ENCODE results near the gene ANKDD1B.

ANKDD1B gene

GRCh38 chr5:75640826-75641225 is 29.6 kb downstream of the ANKDD1B start:
- no peaks in the 10 kb centered on the region for H3K4me1 Mint-ChIP-seq
- peaks cover 5% of the 10 kb centered on the region for H3K9me3 Mint-ChIP-seq
- no peak for TF ChIP-seq CTCF (IDR thresholded peaks at IDR 0.05; ENCODE audit: unreplicated experiment in 3 of 3)
- H3K36me3 Mint-ChIP-seq (ENCODE audit: low read depth), result peaks cover 14% of the 10 kb centered on the region
- no peaks in the 10 kb centered on the region for H3K27me3 Mint-ChIP-seq (ENCODE audit: low read depth)
- H3K4me3 Mint-ChIP-seq, result no peak overlapping the region
- H3K27ac Mint-ChIP-seq, result no peak overlapping the region

GRCh38 chr5:75648712-75649111 is 37.5 kb downstream of the ANKDD1B start:
- Mint-ChIP-seq H3K4me3 (no peak overlapping the region), H3K27ac (no peak overlapping the region), H3K4me1 (peaks cover 13% of the 10 kb centered on the region), H3K9me3 (peaks cover 7% of the 10 kb centered on the region), H3K36me3 (ENCODE audit: low read depth) (peaks cover 4% of the 10 kb centered on the region), H3K27me3 (ENCODE audit: low read depth) (no peaks in the 10 kb centered on the region)
- TF ChIP-seq CTCF (IDR thresholded peaks at IDR 0.05; ENCODE audit: unreplicated experiment in 3 of 3), result no peak

DNA sequence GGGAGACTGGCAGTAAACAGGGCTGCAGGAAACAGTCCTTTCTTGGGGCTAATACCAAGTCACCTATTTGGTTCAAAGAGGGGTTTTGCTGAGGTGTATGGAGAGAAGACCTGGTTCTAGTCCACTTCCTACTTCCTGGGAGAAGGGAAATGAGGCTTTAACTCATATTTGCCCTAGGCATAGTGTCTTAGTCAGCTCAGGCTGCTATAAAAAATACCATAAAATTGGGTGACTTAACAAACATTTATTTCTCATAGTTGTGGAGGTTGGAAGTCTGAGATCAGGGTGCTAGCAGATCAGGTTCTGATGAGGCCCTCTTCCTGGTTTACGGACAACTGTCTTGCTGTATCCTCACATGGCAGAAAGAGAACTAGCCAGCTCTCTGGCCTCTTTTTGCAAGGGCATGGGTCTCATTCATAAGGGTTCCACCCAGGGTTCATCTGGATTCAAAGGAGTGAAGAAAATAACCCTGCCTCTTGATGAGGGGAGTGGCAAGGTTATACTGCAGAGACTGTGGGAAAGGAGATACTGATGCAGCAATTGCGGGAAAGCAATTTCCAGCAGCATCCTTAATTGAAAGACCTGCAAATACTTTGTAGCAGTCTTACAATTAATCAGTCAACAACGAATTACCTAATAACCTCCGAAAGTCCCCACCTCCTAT is 40.5 kb downstream of the ANKDD1B start:
- peaks cover 4% of the 10 kb centered on the region for H3K36me3 Mint-ChIP-seq (ENCODE audit: low read depth)
- peak overlapping the region in 1 of 3 experiments; percentile 24 for H3K27ac Mint-ChIP-seq
- peaks cover 39% of the 10 kb centered on the region for H3K4me1 Mint-ChIP-seq
- no peak for TF ChIP-seq CTCF (IDR thresholded peaks at IDR 0.05; ENCODE audit: unreplicated experiment in 3 of 3)
- H3K4me3 Mint-ChIP-seq, result no peak overlapping the region
- peaks cover 7% of the 10 kb centered on the region for H3K9me3 Mint-ChIP-seq
- H3K27me3 Mint-ChIP-seq (ENCODE audit: low read depth), result no peaks in the 10 kb centered on the region

DNA sequence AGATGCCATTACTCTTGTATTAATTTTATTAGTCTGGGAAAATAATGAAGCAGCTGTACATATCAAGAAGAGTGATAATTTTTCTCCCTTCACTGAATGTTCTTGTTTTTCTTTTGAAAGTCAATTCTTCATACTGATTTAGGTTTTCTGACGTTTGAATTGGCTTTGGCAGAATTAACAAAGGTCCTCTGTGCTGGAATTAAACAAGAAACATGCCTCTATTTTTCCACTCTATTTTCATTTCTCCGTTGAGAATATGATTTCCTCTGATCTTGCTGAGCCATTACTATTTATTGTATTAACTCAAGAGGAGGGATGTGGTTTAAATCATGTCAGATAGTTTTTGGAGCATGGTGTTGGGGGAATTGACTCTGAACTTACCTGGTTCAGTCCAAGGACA is 42.3 kb downstream of the ANKDD1B start:
- Mint-ChIP-seq H3K4me1 (peaks cover 47% of the 10 kb centered on the region), H3K27me3 (ENCODE audit: low read depth) (no peaks in the 10 kb centered on the region), H3K36me3 (ENCODE audit: low read depth) (peaks cover under 1% of the 10 kb centered on the region), H3K27ac (peak overlapping the region; percentile 78 to 88 (median 81)), H3K4me3 (no peak overlapping the region), H3K9me3 (peaks cover 3% of the 10 kb centered on the region)
- TF ChIP-seq CTCF (IDR thresholded peaks at IDR 0.05; ENCODE audit: unreplicated experiment in 3 of 3), result no peak

- H3K27me3 Mint-ChIP-seq (ENCODE audit: low read depth), result no peaks in the 10 kb centered on the region
- no peak for TF ChIP-seq CTCF (IDR thresholded peaks at IDR 0.05; ENCODE audit: unreplicated experiment in 3 of 3)
- H3K27ac Mint-ChIP-seq, result peak overlapping the region; percentile 3 to 95 (median 93)
- H3K36me3 Mint-ChIP-seq (ENCODE audit: low read depth), result no peaks in the 10 kb centered on the region
- no peaks in the 10 kb centered on the region for H3K9me3 Mint-ChIP-seq
- peaks cover 48% of the 10 kb centered on the region for H3K4me1 Mint-ChIP-seq
- peak overlapping the region in 2 of 3 experiments; percentile 24 to 29 for H3K4me3 Mint-ChIP-seq
Observed at GRCh38 chr5:75654693-75655295, 43.5 kb downstream of the ANKDD1B start.

All from nephron (organoid).